Progenitor cell of endocrine pancreas (in vitro differentiated cells): ENCODE measurements around the gene CTXND1. TPM values are rescaled to one million over a fixed set of nuclear protein-coding genes. Genes with fewer than 3 reads are reported as not detected.

ENCODE experiments used
- DNase-seq: peaks from one replicate; pipeline ENCODE4 v3.0.0; 2021; ENCODE audit warnings: low spot score; ENCODE audit not compliant: unreplicated experiment
- H3K27ac Mint-ChIP-seq: 2 replicates; pipeline ENCODE4 v1.8.0; 2021; ENCODE audit warnings: mild to moderate bottlenecking, moderate library complexity, mixed read lengths
- H3K27me3 Mint-ChIP-seq: 2 replicates; pipeline ENCODE4 v1.8.0; 2021; ENCODE audit warnings: mixed read lengths
- H3K36me3 Mint-ChIP-seq: 2 replicates; pipeline ENCODE4 v1.8.0; 2022; ENCODE audit warnings: mixed read lengths; ENCODE audit not compliant: insufficient read depth
- H3K4me1 Mint-ChIP-seq: 2 replicates; pipeline ENCODE4 v1.8.0; 2021; ENCODE audit warnings: low read depth, mixed read lengths
- H3K4me3 Mint-ChIP-seq: 2 replicates; pipeline ENCODE4 v1.8.0; 2021; ENCODE audit warnings: low read depth, mild to moderate bottlenecking, moderate library complexity, mixed read lengths
- H3K9me3 Mint-ChIP-seq: 2 replicates; pipeline ENCODE4 v1.8.0; 2021; ENCODE audit warnings: low read depth, mixed read lengths
- CTCF ChIP-seq: fragments of 200-600 bp; sonication (generic); IDR thresholded peaks from one replicate; pipeline ENCODE4 v1.5.0; 2021; ENCODE audit warnings: antibody characterized with exemption, mild to moderate bottlenecking; ENCODE audit not compliant: unreplicated experiment
- total RNA-seq: library from RNA; stranded (reverse); gene quantifications from 2 replicates; pipeline ENCODE4 v1.2.1, GENCODE V29; 2021

Gene CTXND1
- total RNA-seq, 1 donor from 2014 or later: 1.1 TPM

DNA sequence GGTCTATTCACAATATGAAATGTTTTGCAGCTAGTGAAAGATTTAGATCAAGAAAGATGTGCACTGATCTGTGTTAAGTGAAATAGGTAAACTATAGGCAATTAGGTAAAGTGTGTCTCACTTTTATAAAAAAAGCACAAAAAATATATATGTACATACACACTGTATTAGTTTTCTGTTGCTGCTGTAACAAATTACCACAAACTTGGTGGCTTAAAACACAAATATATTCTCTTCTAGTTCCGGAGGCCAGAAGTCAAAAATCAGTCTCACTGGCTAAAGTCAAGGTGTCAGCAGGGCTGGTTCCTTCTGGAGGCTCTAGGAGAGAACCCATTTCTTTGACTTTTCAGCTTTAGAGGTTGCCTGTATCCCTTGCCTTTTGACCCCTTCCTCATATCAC is 88.1 kb downstream of the CTXND1 start:
- no peaks in the 10 kb centered on the region for H3K27me3 Mint-ChIP-seq
- no peak overlapping the region for H3K27ac Mint-ChIP-seq
- no peaks in the 10 kb centered on the region for H3K9me3 Mint-ChIP-seq
- no peak for DNase-seq
- peaks cover 4% of the 10 kb centered on the region for H3K4me1 Mint-ChIP-seq
- no peak for TF ChIP-seq CTCF
- H3K4me3 Mint-ChIP-seq: no peak overlapping the region
- peaks cover 7% of the 10 kb centered on the region for H3K36me3 Mint-ChIP-seq

GRCh38 chr15:80163217-80163616 is 88.8 kb downstream of the CTXND1 start:
- H3K4me1 Mint-ChIP-seq: peaks cover 4% of the 10 kb centered on the region
- no peaks in the 10 kb centered on the region for H3K27me3 Mint-ChIP-seq

GRCh38 chr15:80162059-80162554 is 89.9 kb downstream of the CTXND1 start:
- Mint-ChIP-seq H3K4me1 (peaks cover 4% of the 10 kb centered on the region), H3K36me3 (peaks cover 7% of the 10 kb centered on the region), H3K9me3 (no peaks in the 10 kb centered on the region), H3K27me3 (no peaks in the 10 kb centered on the region), H3K4me3 (no peak overlapping the region), H3K27ac (no peak overlapping the region)
- DNase-seq: no peak
- TF ChIP-seq CTCF: no peak

More at GRCh38 chr15:80163217-80163616, 88.8 kb downstream of the CTXND1 start:
- H3K4me3 Mint-ChIP-seq: no peak overlapping the region
- DNase-seq: no peak
- H3K27ac Mint-ChIP-seq: no peak overlapping the region
- no peak for TF ChIP-seq CTCF
- no peaks in the 10 kb centered on the region for H3K9me3 Mint-ChIP-seq
- H3K36me3 Mint-ChIP-seq: peaks cover 7% of the 10 kb centered on the region

DNA sequence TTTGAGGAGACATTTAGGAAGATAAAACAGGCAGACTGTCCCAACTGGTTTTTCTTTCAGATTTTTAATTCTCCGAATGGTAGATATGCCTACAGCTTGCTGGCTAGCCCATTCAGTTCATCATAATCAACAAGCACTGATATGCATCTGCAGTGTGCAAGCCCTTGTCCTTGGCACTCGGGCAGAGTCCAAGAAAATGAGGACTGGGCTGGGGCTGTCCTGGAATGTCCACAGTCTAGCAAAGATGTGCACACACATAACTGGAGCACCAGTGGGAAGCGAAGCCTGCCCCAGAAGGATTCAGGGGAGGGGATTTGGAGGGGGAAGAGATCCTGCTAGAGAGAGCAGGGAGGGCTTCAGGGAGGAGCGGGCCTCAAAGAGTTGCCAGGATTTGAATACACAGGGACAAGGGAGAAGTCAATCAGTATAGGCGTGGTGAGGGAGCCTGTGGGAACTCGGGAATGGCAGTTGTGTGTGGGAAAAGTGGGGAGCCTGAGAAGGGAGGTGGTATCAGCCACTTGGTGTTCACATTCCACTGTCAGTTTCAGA is 90.5 kb downstream of the CTXND1 start:
- Mint-ChIP-seq H3K36me3 (peaks cover 7% of the 10 kb centered on the region), H3K9me3 (no peaks in the 10 kb centered on the region), H3K27me3 (no peaks in the 10 kb centered on the region), H3K4me1 (peaks cover 4% of the 10 kb centered on the region), H3K27ac (no peak overlapping the region), H3K4me3 (no peak overlapping the region)
- TF ChIP-seq CTCF: no peak
- DNase-seq: no peak

DNA sequence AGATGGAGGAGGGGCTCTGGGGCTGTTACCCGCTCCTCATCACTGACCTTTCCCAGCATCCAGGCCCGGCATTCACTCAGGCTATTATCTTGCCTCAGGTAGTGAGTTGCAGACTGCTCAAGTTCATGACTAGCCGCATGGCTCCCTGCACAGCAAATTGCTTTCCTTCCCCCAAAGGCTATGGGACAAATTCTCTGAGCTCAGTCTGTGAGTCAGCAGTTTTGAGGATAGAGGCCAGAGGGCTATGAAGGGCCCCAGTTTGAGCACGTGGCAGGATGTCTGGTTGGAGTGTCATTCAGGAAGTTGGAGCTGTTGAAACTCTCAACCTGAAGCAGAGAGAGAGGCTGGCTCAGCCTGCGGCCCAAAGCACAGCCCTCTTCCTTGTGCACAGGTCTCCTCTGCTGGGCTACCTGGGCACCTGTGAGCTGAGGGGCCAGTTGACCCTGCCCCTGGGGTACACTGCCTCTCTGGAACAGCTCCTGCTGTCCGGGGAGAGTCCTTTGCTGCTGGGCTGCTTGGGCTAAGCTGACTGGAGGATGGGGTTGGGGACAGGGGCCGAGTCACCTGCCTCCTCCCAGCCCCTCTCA is 91.3 kb downstream of the CTXND1 start:
- Mint-ChIP-seq H3K4me1 (peaks cover 4% of the 10 kb centered on the region), H3K9me3 (no peaks in the 10 kb centered on the region), H3K4me3 (no peak overlapping the region), H3K27me3 (no peaks in the 10 kb centered on the region), H3K27ac (no peak overlapping the region), H3K36me3 (peaks cover 7% of the 10 kb centered on the region)
- no peak for DNase-seq
- TF ChIP-seq CTCF: no peak
